Brain pericyte (primary cell): Measurements from ENCODE around the gene GEMIN7.

Experiments
- DNase-seq: peaks from one replicate; pipeline ENCODE4 v3.0.0-alpha.2; 2012; ENCODE audit warnings: low read depth, low spot score

Gene GEMIN7

DNA sequence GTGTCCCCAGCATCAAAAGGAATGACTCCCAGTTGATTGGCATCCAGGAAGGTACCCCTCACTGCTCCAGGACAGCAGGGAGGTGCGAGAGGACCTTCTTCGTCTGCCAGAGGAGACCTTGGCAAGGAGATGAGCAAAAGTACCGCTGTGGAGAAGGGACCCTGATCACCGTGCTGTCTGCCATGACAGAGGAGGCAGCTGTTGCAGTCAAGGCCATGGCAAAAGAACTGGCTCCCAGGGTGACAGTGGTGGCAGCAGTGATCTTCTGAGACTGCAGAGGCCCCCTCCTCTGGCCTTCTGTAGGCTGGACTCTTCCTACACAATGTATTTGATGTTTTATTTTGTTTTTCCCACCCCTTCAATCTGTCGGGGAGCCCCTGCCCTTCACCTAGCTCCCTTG lies 49.7 kb downstream of the GEMIN7 start:
- no peak for DNase-seq

DNA sequence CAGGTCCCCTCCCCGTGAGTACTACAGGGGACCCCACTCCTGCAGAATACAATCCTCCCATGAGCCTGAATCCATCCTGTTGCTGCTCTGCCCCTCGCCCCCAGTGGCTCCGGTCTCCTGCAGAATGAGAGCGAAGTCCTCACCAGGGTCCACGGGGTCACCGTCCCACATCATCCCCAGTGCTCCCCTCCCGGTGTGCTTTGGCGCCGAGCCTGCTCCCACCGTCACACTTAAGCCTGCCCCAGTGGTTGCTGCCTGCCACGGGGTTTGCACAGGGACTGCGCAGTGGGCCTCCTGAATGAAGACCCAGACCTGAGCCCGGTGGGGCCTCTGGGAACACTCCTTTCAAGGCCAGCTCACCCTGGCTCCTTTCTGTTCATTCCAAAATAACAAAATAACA lies 51.2 kb downstream of the GEMIN7 start:
- no peak for DNase-seq

DNA sequence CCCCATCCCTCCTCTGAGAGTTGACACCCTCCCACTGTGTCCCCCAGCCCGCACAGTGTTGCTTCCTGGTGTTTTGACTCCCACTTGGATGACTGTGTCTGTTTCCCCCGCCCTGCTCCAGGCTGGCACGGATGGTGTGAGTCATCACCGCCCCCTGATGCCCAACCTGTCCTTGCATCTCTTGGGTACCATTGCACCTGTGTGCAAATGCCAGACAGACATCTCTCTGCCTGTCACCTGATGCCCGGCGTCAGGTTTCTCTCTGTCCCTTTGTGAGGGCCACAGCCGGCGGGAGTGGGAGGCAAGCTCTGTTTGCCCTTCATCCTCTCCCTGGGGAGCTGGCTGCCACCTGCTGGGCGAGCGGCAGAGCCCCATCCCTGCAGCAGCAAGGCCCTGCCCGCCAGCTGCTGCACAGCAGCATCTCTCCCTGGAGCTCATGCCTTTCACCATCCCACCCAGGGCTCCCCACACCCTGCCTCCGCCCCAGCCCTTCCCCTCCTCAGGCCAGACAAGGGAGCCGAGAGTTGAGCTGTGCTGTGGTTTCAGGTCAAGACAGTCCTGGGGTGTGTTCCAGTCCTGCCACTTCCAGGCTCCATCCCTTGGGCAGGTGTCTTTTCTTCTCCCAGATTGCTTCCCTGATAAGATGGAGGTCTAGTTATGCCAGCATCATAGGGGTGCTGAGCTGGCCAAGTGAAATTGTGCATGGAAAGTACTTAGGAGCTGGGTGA lies 52.0 kb downstream of the GEMIN7 start:
- DNase-seq = no peak

DNA sequence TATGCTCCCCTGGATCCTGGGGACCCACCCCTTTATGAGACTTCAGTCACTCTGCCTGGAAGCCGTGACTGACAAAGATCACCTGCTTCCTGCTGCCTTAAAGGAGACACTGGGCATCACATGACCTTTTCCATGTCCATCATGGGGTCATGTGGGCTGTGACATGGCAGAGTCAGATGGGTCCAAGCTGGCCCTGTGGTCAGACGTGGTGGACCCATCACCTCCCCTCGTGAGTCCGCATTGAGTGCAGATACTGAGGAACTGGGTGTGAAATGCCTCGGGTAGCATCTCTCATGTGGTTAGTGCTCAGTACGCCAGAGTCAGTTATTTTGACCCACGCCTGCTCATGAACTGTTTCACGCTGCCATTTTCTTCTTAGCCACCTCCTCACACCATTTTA lies 54.6 kb downstream of the GEMIN7 start:
- DNase-seq = no peak

DNA sequence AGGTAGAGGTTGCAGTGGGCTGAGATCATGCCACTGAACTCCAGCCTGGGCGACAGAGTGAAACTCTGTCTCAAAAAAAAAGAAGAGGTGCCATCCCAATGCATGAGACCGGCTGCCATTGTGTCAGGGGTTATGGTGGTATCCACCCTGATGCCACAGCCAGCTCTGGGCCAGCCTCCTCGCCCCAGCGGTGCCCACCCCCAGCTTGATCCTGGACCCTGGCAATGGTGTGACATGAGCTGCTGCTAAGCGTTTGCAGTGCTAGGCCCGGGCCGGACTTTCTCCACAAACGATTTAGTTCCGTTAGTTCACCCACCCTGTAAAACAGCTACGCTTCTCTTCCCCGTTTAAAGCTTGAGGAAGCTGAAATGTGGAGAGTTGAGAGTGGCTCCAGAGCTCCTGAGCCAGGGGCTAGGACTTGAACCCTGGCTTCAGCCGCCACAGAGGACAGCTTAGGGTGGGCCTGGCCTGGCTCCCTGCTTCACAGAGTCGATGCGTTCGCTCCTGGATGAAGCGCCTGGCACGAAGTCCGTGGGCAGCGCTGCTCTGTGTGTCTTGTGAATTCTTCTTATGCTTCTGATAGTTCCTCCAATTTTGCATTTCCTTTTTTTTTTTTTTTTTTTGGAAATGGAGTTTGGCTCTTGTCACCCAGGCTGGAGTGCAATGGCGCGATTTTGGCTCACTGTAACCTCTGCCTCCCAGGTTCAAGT lies 56.3 kb downstream of the GEMIN7 start:
- DNase-seq = no peak

DNA sequence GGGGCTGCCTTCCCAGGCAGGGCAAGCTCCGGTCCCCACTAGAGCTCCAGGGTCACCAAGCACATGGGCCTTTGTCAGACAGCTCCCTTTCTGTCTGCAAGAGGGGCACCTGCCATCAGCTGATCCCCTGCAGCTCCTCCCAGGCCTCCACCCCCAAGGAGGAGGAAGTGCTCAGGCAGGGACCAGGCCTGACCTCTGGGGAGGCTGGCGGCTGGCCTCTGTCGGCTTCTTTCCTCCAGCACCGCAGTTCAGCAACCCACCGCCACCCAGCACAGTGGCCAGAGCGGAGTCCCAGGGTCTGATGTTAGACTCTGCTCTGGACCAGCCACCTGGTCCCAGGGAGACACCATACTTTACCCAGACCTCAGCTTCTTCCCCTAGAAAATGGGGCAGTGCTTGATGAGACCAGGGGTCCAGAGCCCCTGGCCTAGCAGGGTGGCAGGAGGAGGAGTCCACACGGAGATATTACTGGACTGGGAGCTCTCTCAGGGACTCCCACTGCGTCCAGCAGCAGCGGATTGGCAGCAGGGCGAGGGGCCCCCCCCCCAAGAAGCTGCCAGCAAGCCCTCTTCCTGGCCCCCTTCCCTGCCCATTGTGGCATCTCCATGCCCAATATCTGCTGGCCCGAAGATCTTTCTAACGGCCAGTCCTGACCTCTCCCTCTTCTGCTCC lies 57.6 kb downstream of the GEMIN7 start:
- DNase-seq = no peak

DNA sequence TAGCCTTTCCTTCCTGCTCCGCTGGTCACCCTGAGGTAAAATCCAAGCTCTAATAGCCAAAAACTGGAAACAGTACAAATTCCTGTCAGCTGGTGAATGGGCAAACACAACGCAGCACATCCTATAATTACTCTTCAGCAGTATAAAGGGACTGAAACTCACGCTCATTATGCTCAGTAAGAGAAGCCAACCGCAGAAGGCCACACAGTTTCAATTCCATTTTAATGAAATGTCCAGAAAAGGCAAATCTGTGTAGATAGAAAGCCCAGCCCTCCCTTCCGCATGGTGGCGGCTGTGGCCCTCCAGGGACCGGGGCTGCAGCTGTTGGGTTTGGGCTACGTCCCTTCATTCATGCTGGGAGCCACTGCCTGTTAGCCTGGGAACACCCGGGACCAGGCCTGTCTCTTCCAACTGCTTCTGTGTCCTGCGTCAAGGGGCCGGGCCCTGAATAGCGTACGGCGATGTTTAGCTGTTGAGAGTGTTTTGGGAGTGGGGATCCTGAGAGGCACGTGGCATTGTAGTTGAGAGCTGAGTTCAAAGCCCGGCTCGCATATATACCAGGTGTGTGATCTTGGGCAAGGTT lies 58.2 kb downstream of the GEMIN7 start:
- no peak for DNase-seq

DNA sequence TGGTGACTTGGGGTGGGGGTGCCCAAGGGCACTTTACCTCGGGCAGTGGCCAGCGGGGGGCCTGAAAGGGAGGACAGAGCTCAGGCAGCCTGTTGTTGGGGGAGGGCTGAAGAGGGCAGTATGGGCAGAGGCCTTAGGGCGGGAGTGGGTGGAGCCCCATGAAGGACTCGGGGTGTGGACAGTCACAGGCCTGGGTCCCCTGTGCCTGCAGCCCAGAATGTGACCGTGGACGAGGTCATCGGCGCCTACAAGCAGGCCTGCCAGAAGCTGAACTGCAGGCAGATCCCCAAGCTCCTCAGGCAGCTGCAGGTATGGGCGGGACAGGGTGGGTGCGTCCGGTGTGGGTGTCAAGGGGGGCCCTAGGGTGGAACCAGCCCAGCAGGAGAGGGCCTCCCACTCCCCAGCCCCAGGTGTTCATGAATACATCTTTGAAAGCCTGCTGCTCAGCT lies 59.3 kb downstream of the GEMIN7 start:
- no peak for DNase-seq

DNA sequence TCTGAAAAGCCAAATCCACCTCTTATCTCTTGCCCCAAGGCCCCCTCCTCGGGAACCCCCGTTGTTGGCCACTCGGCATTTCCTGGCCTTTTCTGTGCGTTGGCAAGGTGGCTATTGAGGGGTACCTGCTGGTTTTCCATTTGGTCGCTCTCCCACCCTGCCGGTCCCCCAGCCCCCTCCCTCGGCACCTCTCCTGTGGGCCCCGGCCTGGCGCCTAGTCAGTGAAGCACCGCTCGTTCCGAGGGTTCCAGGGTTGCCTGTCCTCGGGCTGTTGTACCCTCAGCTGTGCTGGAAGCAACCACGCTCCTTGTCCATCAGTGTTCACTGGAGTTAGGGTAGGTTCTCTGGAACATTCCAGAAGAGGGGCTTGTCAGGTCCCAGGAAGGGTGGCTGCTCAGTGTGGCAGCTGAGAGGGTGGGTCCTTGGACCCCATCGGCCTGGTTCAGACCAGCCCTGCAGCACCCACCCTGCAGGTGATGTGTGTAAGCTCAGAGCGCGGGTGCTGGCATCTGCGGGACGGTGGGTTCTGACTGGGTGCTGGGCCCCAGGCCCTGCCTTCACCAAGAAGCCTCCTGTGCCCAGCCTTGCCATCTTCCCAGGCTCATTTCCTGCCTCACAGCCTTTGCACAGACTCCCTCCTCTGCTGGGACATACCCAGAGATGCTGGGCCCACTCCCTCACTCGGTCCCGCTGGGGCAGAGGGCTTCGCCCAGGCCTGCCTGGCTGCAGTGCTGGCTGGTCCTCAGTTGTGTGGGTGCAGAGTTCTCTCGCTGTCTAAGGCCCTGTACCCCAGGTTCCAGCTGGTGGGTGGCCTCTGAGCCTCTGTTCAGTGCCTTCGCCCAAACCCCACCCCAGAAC lies 60.5 kb downstream of the GEMIN7 start:
- DNase-seq = no peak

DNA sequence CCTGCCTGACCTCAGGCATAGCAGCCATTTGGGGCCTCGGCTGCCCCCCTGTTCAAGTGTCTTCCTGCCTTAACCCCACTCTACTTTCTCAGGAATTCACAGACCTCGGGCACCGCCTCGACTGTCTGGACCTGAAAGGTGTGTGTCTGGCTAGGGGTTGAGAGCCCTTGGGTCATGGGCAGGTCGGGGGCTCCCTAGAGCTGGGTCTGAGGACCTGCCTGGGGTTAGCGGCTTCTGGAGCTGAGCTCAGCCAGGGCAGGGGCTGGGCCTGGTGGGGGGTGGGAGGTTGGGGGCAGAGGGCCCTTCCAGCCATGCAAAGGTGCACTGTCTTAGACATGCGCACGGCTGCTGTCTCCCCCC lies 61.1 kb downstream of the GEMIN7 start:
- no peak for DNase-seq

DNA sequence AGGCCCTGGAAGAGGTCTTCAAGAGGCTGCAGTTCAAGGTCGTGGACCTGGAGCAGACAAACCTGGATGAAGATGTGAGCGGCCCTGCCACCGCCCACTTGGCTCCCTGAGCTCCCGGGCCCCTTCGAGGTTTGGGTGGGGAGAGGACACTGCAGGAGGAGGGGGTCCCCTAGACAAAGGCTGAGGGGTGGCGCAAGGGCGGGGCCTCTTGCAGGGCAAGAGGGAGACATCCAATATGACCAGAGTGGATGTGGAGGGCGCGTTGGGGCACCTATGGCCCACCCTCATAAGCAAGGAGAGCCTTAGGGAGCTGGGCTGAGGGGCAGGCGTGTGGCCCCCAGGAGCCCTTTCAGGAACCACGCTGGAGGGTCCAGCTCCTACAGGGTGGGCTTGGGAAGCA lies 61.5 kb downstream of the GEMIN7 start:
- DNase-seq = no peak
